AG20443 (cell line): Measurements from ENCODE around the gene UTS2.

Source experiments
- DNase-seq: peaks from one replicate; pipeline ENCODE4 v3.0.0; 2012; ENCODE audit warnings: low spot score, mixed read lengths

Gene UTS2

DNA sequence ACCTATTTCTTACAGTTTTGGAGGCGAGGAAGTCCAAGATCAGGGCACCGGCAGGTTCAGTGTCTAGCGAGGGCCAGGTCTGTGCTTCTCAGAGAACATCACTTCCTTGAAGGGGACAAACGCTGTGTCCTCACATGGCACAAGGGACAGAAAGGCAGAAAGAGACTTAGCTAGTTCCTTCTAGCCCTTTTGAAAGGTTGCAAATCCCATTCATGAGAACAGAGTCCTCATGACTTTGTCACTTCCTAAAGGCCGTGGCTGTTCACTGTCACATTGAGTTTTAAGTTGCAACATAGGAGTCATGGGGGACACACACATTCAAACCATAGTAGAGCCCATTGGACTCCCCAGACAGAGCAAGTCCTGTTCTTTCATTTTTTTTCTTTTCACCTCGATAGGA lies 41.4 kb downstream of the UTS2 start:
- DNase-seq = no peak

DNA sequence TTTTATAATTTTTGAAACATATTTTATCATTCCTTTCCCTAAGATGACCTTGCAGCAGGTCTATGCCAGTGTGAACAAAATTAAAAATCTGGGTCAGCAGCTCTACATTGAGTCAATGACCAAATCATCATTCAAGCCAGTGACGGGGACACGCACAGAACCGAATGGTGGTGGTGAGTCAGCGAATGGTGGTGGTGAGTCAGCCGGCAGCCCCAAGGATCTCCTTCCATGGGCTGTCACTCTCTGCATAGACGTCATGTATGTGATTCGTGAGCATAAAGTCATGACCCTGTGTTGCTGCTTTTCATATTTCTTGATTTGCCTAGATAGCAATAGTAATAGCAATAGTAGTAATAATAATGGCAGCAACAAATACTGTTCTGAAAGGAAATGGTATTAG lies 42.5 kb downstream of the UTS2 start:
- peak; percentile 83 for DNase-seq

DNA sequence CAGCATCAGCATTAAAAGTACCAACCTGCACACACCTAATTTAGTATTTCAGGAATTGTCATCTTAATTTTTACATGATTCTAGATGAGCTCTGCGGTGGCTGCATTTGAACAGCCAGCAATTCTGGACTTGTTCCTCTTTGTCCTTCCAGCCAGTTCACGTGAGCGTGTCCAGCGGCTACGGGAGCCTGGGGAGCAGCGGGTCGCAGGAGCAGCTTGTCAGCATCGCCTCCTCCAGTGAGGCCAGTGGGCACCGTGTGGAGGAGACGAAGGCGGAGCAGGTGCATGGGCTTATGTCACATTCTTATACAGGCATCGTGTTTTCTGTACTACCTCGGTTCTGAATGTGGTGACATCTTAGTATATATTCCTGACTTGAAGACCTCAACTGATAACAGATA lies 43.1 kb downstream of the UTS2 start:
- no peak for DNase-seq

DNA sequence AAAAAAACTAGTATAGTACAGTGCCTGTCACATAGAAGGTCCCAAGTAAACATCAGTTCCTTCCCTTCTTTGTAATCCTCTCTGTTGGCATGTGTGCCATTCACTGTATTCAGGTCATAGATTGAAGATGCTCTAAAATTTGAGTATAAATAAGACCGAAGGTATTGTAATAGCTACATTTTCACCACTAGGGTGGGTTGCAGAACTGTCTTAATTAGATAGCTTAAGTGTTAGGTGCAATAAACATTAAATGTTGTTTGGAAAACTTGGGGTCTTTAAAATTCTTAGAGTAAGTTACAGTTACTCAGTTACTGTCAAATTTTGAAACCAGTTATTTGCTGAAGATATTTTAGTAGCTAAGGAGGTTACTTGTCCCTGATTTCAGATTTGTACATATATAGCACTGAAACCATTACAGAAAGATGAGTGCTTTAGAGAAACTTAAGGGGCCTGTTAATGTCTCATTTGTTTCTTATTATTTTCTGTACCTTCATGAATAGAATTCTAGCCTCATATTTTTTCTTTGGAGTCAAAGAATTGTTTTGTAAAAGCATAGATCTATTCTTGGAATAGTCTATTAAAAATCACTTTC lies 44.5 kb downstream of the UTS2 start:
- DNase-seq = no peak

DNA sequence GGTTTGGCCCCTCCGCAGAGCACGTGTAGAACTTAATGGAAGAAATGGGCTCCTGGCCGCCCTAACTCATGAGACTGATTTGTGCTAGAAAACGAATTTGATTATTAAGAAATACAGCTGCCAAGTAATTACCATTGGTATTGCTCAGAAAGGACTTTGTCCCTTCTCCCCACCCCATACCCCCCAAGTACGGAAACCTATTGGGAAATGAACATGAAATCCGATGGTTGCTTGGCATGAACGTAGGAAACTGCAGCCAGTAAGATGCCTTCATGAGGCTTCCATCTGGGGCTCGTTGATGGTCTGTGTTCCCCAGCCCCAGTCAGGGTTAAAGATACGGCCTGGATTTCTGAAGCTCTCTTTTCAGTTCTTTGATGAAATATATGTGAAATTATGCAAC lies 47.4 kb downstream of the UTS2 start:
- DNase-seq = no peak
